Keratinocyte (primary cell): ENCODE data around the gene ZNF148.

ENCODE experiments used
- CTCF ChIP-seq, 3 experiments: IDR thresholded peaks in 1 of 3; conservative IDR thresholded peaks in 1 of 3; optimal IDR thresholded peaks in 1 of 3; 2 replicates in 2 of 3; 3 replicates in 1 of 3; pipeline versions ENCODE3 to v1.5.1; 2011; ENCODE audit warnings: low read length in 3 of 3, mild to moderate bottlenecking in 3 of 3, moderate library complexity in 2 of 3, control low read depth in 1 of 3, inconsistent platforms in 1 of 3; ENCODE audit not compliant: insufficient read depth in 2 of 3; ENCODE audit errors: extremely low read depth in 1 of 3
- EZH2 ChIP-seq: IDR thresholded peaks from one replicate; pipeline ENCODE4 v1.6.1; 2012; ENCODE audit warnings: inconsistent platforms, mild to moderate bottlenecking, low read length, moderate library complexity

GRCh38 chr3:125356140-125357026, 18.7 kb downstream of the ZNF148 start:
- TF ChIP-seq CTCF (optimal IDR thresholded peaks at IDR 0.05 in 1 of 3, IDR thresholded peaks at IDR 0.05 in 1 of 3, conservative IDR thresholded peaks at IDR 0.05 in 1 of 3; ENCODE audit: extremely low read depth in 1 of 3, insufficient read depth in 2 of 3, low read length in 3 of 3) (no peak), EZH2 (no peak)
